HepG2 (cell line): ENCODE measurements around the gene MSH3. TPM values are rescaled to one million over a fixed set of nuclear protein-coding genes. Genes with fewer than 3 reads are reported as not detected.

Experiments used
- ATAC-seq: fragments of 200-7000 bp; cut with Tn5 transposase; 3 replicates; pipeline ENCODE4 v1.9.1; 2020; ENCODE audit warnings: mild to moderate bottlenecking, moderate library complexity
- BruUV-seq: library from RNA; stranded (reverse); fragments of 400-500 nt; replicated peaks from 2 replicates; lab custom pipeline; 2021; lab: Mats Ljungman, UMichigan
- CTCF ChIA-PET: fragments of 300-600 bp; formaldehyde crosslinking; extraction: SDS; loops from one replicate; lab custom pipeline; 2021; ENCODE audit warnings: low total read pairs, inconsistent platforms, low intra/inter-chr PET ratio; lab: Yijun Ruan, JAX
- POLR2A ChIA-PET: fragments of 350-600 bp; sonication (Branson Sonifier 250); formaldehyde crosslinking; loops from one replicate; lab custom pipeline; 2020; ENCODE audit warnings: antibody characterized with exemption, inconsistent platforms; lab: Yijun Ruan, JAX
- DNase-seq: peaks from one replicate; pipeline ENCODE4 v3.0.0-alpha.2; 2015; ENCODE audit warnings: low spot score
- FAIRE-seq: peaks from 3 replicates; lab custom pipeline; 2011; peaks lifted over from hg19 to GRCh38; lab: Jason Lieb, UNC
- H2AFZ ChIP-seq: one replicate; pipeline ENCODE4 v1.6.1; 2011; ENCODE audit warnings: low read length, inconsistent platforms
- H3K27ac ChIP-seq: fragments of 300-600 bp; 3 replicates; pipeline ENCODE4 v1.8.0; 2011; ENCODE audit warnings: mixed run types, mild to moderate bottlenecking, mixed read lengths, low read length, inconsistent platforms; ENCODE audit not compliant: insufficient read depth; ENCODE audit errors: extremely low read length
- H3K27me3 ChIP-seq, 2 experiments: fragments of 200-600 bp in 1 of 2; 2 replicates in 1 of 2; 3 replicates in 1 of 2; pipeline versions ENCODE4 v1.6.0 to v1.8.0; 2011; ENCODE audit warnings: low read length in 2 of 2, mild to moderate bottlenecking in 2 of 2, moderate library complexity in 2 of 2, inconsistent platforms in 1 of 2; ENCODE audit not compliant: insufficient read depth in 2 of 2, control insufficient read depth in 1 of 2
- H3K36me3 ChIP-seq, 2 experiments: fragments of 200-600 bp in 1 of 2; replicated peaks in 1 of 2; 2 replicates in 1 of 2; 3 replicates in 1 of 2; pipeline versions ENCODE4 v1.5.1 to v1.8.0; 2011; ENCODE audit warnings: low read length in 2 of 2, inconsistent platforms in 1 of 2; ENCODE audit not compliant: insufficient read depth in 2 of 2, control insufficient read depth in 1 of 2
- H3K4me1 ChIP-seq: 2 replicates; pipeline ENCODE4 v1.5.1; 2012; ENCODE audit warnings: low read length, inconsistent platforms; ENCODE audit not compliant: insufficient read depth
- H3K4me2 ChIP-seq: 2 replicates; pipeline ENCODE4 v1.6.0; 2011; ENCODE audit warnings: low read depth, low read length, inconsistent platforms
- H3K4me3 ChIP-seq, 3 experiments: fragments of 200-600 bp in 1 of 3; sonication (generic), shearing (Covaris generic) in 1 of 3; replicated peaks in 1 of 3; 2 replicates each; pipeline ENCODE4 v1.5.1; 2011 to 2016; ENCODE audit warnings: low read length in 3 of 3, inconsistent platforms in 2 of 3, low read depth in 2 of 3, mild to moderate bottlenecking in 2 of 3, control low read depth in 1 of 3, mixed read lengths in 1 of 3; ENCODE audit not compliant: insufficient read depth in 1 of 3
- H3K79me2 ChIP-seq: one replicate; pipeline ENCODE4 v1.6.1; 2011; ENCODE audit warnings: low read length, inconsistent platforms; ENCODE audit not compliant: insufficient read depth
- H3K9ac ChIP-seq: 2 replicates; pipeline ENCODE4 v1.6.0; 2011; ENCODE audit warnings: mild to moderate bottlenecking, low read depth, low read length, inconsistent platforms; ENCODE audit not compliant: insufficient read depth
- H3K9me3 ChIP-seq: 2 replicates; pipeline ENCODE4 v1.5.1; 2012; ENCODE audit warnings: mild to moderate bottlenecking, low read length
- H4K20me1 ChIP-seq: 2 replicates; pipeline ENCODE4 v1.6.0; 2011; ENCODE audit warnings: inconsistent platforms, mild to moderate bottlenecking, low read length, moderate library complexity; ENCODE audit not compliant: insufficient read depth
- FLYWCH1 ChIP-seq: sonication (generic); formaldehyde crosslinking; IDR thresholded peaks from 2 replicates; pipeline ENCODE4 v1.8.1; 2023; ENCODE audit warnings: mild to moderate bottlenecking, missing genetic modification reagents
- GATAD1 ChIP-seq: IDR thresholded peaks from 2 replicates; pipeline ENCODE4 v1.6.1; 2016; ENCODE audit warnings: missing genetic modification reagents, missing compliant biosample characterization
- GFI1 ChIP-seq: sonication (generic); formaldehyde crosslinking; IDR thresholded peaks from 2 replicates; pipeline ENCODE4 v1.5.0; 2020; ENCODE audit warnings: missing genetic modification reagents, mild to moderate bottlenecking, borderline replicate concordance
- SMC3 ChIP-seq: IDR thresholded peaks from 2 replicates; pipeline ENCODE4 v1.6.1; 2011; ENCODE audit warnings: low read length, improper control_type of control experiment
- STAG1 ChIP-seq: sonication (generic); formaldehyde crosslinking; IDR thresholded peaks from 2 replicates; pipeline ENCODE4 v1.4.0; 2020; ENCODE audit warnings: missing genetic modification reagents
- ZMYM4 ChIP-seq: sonication (generic); formaldehyde crosslinking; IDR thresholded peaks from 2 replicates; pipeline ENCODE4 v1.8.1; 2023; ENCODE audit warnings: mild to moderate bottlenecking, missing genetic modification reagents
- WGBS: methylation state at CpG from one replicate; pipeline ENCODE4 v1.1.6; 2017; ENCODE audit warnings: low lambda C conversion rate; 5-methylcytosine and 5-hydroxymethylcytosine counted together
- in situ Hi-C: cut with HindIII; loops from 2 replicates; pipeline ENCODE4 v1.10.0; 2017; ENCODE audit warnings: low pct_unique_long_range_greater_than_20kb; ENCODE audit not compliant: extremely low pct_ligation_motif_present
- intact Hi-C: fragments of 100-400 bp; cut with micrococcal nuclease; formaldehyde crosslinking; loops from one replicate; pipeline ENCODE4 v1.10.0; 2022; ENCODE audit not compliant: unreplicated experiment
- polyA plus RNA-seq, 8 experiments: library from polyadenylated mRNA; depleted of rRNA in 3 of 8; stranded (reverse) in 7 of 8; unstranded in 1 of 8; fragments of >200 nt; fragmentation: Illumina TruSeq in 4 of 8; extraction: Trizol in 4 of 8; gene quantifications; 2 replicates each; pipeline versions ENCODE4 v1.2.1 to v1.2.3, GENCODE V29; 2011 to 2016; ENCODE audit warnings: low read depth in 4 of 8, missing spikeins in 1 of 8, mixed read lengths in 1 of 8; ENCODE audit not compliant: insufficient read depth in 1 of 8
- total RNA-seq, 5 experiments: library from RNA; depleted of rRNA; stranded (reverse); fragments of >200 nt; fragmentation: Illumina TruSeq; extraction: Trizol; gene quantifications; 2 replicates each; pipeline ENCODE4 v1.2.3, GENCODE V29; 2016; ENCODE audit warnings: low read depth in 1 of 5
- TF ChIP-seq, protein P1 (sequence below): sonication (generic); formaldehyde crosslinking; IDR thresholded peaks from 2 replicates; pipeline ENCODE4 v1.5.0; 2020; ENCODE audit warnings: mild to moderate bottlenecking, missing genetic modification reagents, moderate library complexity

MSH3 gene
- total and polyA plus RNA-seq, 2 of the 13 experiments (the other 11 are each of a cell fraction or from before 2014, with no cell fraction given), result 4.0 to 16.4 TPM

DNA sequence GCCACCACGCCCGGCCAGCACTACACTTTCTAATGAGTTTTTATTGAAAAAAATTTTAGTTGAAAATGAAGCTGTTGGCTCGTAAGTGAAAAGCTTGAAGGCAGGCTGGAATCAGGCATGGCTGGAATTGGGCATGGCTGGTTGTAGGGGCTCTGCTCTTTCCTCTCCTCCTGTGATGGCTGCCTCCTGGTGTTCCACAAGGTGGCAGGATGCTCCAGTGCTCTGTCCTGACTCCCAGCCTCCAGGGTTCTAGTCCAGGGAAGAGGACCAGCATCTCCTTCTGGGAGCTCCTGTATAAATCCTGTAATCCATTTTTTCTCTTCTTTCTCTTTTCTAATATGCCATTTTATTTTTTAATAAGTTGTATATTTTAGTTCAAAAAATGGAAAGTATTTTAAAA lies 57.5 kb downstream of the MSH3 start:
- H4K20me1 ChIP-seq, result no peaks in the 10 kb centered on the region
- no peak overlapping the region for H3K4me2 ChIP-seq
- H2AFZ ChIP-seq, result no peak overlapping the region
- H3K9me3 ChIP-seq, result no peaks in the 10 kb centered on the region
- no peak overlapping the region for H3K27ac ChIP-seq
- no peak overlapping the region for H3K4me3 ChIP-seq
- BruUV-seq, result no TSS peak
- 98% methylated on average over 3 of the region's 3 CpGs for WGBS
- peak; percentile 94 for ATAC-seq
- peaks cover 31% of the 10 kb centered on the region for H3K4me1 ChIP-seq
- CTCF ChIA-PET, result interaction anchor here (0.9 to 1.5 kb wide), 2 partner anchors 397 to 453 kb away, joined by 4 to 9 read pairs; no protein-coding TSS in a partner anchor
- in situ Hi-C loops, result loop anchor here (25.0 kb wide), 1 partner anchor 475 kb away; no protein-coding TSS in a partner anchor
- peaks cover 4 to 13% of the 10 kb centered on the region in 2 experiments; a peak in 3 of 5 replicates for H3K36me3 ChIP-seq
- no peaks in the 10 kb centered on the region for H3K79me2 ChIP-seq
- DNase-seq, result peak; percentile 44
- POLR2A ChIA-PET, result no interaction called here
- TF ChIP-seq, protein P1, sequence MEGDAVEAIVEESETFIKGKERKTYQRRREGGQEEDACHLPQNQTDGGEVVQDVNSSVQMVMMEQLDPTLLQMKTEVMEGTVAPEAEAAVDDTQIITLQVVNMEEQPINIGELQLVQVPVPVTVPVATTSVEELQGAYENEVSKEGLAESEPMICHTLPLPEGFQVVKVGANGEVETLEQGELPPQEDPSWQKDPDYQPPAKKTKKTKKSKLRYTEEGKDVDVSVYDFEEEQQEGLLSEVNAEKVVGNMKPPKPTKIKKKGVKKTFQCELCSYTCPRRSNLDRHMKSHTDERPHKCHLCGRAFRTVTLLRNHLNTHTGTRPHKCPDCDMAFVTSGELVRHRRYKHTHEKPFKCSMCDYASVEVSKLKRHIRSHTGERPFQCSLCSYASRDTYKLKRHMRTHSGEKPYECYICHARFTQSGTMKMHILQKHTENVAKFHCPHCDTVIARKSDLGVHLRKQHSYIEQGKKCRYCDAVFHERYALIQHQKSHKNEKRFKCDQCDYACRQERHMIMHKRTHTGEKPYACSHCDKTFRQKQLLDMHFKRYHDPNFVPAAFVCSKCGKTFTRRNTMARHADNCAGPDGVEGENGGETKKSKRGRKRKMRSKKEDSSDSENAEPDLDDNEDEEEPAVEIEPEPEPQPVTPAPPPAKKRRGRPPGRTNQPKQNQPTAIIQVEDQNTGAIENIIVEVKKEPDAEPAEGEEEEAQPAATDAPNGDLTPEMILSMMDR, result peak; percentile 74
- peak; percentile 40; the same call in 1 of the 2 replicates for TF ChIP-seq SMC3
- no peak for TF ChIP-seq FLYWCH1 (CRISPR knock-in tag)
- no peak for TF ChIP-seq GATAD1 (CRISPR knock-in tag)
- peak; percentile 84 for TF ChIP-seq STAG1 (CRISPR knock-in tag)
- 0 out of 2 replicates have a peak, but pooled peaks have one; percentile 21 for TF ChIP-seq ZMYM4 (CRISPR knock-in tag)
- no peak for TF ChIP-seq GFI1
- TF ChIP-seq, all 625 proteins: peak for 4
- intact Hi-C loops, result loop anchor here (1.0 to 10.0 kb wide), 4 partner anchors 249 to 483 kb away; partner anchors contain the start of gene RASGRF2
- peak; percentile 71 for FAIRE-seq
- Histone ChIP-seq H3K9ac (no peak overlapping the region), H3K27me3 (no peaks in the 10 kb centered on the region)
